DMS79 treated with DMSO at 0.1 percent for 48 hours (cell line): ENCODE data around the gene NCOA7.
"Not testable (repeated sequence)": the region's sequence is repeated elsewhere in the genome, so short reads cannot be mapped to it uniquely, and the experiment has no call there.

ENCODE experiments used
- DNase-seq: peaks from one replicate; lab custom pipeline; 2025; lab: John Stamatoyannopoulos, UW

The NCOA7 gene

DNA sequence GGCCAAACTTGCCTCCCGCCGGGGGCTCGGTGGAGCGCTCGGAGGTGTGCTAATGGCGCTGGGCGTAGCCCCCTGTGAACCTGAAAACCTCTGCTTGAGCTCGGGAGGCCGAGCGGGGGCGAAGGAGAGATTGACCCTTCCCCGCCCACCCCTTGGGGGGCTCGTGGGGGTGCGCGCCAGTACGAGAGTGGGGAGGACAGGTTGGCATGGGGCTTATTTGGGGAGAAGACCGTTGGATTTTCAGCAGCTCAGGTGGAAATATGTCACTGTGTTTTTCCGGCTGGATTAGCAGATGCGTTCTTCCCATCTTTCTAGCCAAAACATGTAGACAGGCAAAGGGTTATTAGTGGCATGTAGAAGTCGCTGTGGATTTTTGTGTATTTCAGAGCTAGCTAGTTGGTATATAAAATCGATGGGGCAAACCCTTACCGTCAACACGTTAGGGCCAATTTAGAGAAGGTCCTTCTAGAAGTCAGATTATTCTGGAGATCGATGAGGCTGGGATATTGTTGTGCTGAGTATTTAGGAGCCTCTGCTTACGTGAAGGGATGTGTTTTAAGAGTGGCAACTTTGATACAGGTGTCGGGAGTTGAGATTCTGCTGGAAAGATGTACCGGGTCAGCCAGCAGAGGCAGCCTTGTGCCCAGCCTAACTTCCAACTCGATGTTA is 525 bp downstream of the NCOA7 start:
- DNase-seq = peak; percentile 74

DNA sequence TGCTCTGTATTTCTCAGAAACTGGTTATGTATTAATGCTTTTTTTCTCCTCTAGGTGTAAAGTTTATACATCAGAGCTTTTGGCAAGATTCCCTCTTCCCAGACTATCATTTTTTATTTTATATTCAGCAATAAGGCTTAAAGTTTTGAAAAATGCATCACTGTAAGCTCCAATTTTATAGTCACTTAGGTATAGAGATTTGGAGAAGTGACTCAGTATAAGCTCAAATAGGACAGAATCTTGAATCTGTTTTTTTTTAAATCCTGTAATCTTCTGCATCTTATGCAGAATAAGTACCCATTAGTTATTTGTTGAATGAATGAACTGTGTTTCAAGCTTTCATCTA is 1.0 kb downstream of the NCOA7 start:
- no peak for DNase-seq

DNA sequence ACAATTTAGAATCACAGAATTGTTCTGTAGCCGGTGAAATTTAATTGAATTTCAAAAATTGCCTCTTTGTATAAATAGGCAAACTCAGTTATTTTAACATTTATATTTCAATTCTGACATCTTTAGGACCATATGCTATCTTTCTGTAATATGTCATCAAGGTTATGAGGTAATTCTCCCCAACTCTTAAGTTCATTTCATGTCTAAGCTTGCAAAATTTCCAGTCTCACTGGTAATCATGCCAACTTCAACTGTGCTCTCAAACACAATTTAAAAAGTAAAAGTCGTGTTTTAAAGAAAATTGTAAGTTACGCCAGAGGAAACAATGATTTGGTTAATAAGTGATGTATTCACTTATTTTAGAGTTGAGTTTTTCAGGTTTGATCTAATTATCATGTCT is 1.4 kb downstream of the NCOA7 start:
- no peak for DNase-seq

DNA sequence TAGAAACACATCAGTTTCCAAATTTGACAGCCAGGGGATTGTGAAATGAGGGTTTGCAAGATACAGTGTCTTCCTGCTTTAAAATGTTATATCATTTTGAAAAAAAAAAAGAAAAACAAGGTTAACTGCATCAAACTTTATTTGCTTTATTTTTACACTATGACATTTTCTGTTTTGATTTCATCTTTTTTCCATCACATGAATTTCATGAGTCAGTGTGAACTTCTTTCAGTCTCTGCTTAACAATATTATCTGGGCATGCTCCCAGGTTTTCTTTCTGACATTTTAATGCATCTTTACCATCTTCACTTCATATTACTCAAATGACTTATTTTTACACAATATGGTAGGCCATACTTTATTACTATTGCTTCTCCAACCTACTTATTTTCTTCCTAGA is 1.9 kb downstream of the NCOA7 start:
- no peak for DNase-seq

DNA sequence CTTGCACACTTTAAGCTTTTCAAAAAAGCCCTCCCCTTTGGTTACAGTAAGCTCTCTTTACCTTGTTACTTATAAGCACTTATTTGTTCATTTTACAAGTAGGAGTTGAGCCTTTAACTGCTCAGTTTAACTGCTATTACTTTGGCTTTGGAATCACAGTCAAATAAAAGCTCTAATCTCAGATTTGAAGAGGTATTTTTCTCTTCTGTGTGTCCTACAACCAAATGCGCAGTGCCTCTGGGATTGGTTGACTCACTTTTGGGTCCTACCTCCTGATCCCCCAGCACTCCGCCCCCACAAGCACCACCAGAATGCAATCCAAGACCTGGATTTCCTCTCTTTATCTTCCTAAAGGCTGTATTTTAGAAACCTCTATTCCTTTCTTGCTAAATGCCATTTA is 2.5 kb downstream of the NCOA7 start:
- DNase-seq = peak; percentile 23

DNA sequence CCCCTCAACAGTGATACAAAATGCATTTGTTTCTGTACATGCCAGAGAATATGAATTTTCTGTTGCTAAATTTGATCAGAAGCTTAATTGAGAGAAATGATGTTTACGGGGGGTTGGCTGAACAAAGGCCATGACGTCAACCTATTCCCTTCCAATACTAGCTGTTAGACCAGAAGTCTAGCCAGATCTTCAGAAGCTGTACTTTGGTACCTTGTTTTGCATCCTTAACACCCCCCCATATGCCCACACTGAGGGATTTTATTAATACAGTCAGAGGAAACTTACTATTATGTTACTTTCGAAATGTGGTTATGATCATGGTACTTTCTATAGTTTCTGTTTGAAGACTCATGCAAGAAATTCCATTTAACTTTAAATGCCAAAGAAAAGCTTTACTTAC is 3.1 kb downstream of the NCOA7 start:
- DNase-seq = no peak

DNA sequence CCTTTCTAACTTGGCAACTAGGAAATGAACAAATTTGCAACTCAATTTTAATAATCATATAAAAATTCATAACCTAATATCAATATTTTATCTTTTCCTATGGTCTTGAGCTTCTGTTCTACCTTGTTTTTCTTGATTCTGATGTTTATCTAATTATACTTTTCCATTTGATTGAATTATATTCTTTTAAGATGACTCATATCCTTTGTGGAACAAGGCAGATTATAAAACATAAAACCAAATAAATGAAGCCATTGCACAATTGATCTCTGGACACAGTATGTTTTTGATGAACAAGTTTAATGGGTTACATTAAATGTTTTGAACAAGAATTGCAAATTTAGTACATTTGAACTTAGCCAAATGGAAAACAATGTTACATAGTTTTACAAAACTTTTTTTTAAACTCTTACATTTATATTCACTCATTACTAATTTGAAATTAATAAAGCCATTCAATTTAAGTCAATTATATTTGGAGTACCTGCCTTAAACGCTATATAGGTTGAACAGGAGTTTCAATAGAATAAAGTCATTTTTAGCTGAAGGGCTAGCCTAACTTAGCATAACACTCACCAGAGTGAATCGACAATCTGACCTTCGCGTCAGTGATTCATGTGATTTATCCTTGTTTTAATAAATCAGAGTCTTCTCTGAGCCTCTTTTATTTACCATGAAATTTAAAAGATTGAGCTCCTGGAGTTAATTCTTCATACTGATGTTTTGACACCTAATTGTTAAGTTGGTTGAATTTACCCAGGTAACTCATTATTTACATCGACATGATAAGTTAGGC is 3.8 kb downstream of the NCOA7 start:
- no peak for DNase-seq

DNA sequence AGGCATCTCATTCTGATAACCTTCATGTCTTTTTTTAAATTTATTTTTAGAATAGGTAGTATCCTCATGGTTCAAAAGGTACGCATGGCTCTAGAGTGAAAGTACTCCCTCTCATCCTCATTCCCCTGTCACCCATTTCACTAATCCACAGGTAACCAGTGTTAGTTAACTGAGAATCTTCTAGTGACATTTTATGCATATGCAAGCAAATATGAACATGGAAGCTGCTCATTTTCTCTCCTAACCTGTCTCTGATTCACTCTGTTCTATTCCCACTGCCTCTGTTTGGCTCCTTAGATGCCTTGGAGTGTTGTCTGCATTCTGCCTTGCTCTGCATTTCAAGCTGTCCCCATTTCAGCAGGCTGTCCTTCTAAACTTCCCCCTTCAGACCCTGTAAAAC is 4.5 kb downstream of the NCOA7 start:
- no peak for DNase-seq

DNA sequence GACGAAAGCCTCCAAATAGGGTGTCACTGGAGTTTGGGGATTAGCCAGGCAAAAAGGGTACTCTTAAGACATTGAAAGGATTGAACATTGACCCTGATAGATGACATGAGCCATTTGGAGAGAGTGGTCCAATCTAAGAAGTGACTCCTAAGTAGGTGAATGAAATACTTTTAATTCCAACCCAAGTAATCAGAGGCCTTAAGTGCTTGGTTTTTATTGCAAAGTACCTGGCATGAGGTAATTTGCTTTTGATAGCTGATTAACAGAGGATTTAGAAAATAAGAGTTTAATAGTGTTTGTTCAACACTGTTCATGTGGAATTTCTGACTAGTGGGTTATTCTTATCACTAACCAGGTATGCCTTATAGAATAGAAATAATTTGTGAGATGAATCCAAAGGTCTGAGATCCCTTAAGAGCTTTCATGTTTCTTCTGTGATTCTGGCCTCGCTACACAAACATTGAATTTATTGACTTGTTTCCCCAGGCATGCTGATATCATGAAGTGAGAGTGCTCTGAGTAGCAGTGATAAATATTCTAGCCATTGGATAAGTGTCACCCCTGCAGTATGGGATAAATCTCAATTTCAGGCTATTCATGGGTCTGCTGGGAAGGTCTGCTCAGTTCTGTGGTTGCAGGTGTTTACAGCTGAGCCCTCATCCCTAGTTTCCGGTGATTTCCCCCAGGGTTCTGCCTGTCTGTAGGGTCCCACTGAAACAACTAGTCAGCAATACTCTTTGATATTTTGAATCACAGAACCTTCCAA is 6.5 kb downstream of the NCOA7 start:
- peak; percentile 80 for DNase-seq

DNA sequence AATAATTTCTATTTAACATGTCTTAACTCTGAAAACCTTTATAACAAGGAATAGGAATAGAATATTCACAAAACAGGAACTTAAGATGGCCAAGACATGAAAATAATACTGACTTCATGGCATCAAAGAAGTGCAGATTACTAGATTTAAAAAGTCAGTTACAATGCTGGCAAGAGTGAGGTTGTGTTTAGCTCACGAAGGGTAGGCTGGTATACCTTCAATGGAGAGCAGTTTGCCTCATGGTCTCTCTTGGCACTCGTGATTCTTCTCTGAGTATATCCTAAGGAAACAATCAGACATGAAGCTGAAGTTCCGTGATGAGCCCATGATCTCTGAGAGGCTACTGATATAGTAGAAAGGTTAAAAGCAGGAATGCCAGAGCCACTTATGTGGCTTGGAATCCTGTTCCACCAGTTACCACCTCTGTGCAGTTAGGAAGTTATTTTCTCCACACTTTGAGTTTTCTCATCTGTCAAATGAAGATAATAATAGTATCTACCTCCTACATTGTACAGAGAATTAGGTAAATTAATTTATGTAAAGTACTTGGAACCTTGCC is 7.2 kb downstream of the NCOA7 start:
- peak; percentile 43 for DNase-seq

DNA sequence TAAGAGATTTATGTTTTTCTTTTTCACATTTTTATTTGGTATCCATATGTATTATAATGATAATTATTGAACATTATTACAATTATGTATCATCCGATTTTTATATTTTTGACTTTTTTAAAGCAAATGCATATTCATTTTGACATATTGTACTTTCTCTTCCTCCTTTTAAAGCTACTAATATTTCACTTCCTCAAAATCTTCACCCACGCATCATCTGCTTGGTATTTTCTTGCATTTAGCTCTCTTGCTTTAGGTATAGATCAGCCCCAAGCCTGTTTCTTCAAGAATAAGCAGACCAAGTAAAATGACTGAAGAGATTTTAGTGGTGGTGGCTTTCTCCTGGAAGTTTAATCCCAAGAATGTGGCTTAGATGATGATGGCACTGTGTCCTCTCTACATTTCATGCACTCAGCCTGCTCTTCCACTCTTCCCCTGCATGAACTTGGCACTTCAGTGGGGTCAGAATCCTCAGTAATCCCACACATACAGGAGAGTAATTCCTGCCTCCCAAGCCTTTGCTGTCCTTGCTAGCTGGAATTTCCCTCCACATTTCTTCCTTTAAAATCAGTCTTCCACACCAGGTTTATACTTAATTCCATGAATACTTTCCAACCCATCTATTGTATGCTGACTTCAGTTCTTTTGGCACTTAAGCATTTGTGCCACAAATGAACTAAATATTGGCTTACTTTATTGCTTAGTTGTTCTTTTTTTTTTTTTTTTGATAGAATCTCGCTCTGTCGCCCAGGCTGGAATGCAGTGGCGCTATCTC is 8.2 kb downstream of the NCOA7 start:
- DNase-seq = no peak

DNA sequence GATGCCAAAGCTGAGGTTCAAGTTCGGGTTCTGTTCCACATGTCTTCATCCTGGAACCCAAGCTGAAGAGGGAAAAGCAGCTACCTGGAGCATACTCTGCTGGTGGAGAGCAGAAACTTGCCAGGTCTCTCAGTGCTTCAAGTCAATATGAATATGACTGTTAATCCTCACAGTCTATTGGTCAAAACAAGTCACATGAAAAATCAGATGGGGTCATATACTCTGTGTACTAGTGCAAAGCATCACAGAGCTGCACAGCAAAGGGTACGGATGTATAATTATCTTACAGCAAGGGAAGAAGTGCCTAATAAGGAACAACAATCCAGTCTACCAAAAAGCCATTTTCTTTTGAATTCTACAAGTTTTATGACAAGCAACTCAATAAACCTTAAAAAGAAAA is 11.6 kb downstream of the NCOA7 start:
- DNase-seq = no peak

DNA sequence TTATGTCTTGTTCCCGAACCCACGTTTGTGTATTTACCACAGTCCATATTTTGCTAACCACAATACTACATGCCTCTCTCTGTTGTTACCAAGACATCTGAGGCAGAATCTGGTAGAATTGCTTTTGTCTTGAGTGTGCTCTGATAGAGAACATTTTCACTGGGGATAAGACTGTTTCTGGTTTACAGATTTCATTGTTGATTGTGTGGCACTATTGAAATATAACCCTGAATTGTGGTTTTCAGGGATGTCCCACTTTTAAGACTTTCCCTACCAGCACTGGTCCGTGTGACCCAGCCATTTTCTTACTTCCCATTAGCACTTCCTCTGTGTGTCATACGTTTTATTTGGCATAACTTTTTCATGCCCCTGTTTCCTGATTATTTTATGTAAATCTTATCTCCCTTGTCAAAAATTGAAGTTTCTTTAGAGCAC is 12.2 kb downstream of the NCOA7 start:
- DNase-seq = no peak

DNA sequence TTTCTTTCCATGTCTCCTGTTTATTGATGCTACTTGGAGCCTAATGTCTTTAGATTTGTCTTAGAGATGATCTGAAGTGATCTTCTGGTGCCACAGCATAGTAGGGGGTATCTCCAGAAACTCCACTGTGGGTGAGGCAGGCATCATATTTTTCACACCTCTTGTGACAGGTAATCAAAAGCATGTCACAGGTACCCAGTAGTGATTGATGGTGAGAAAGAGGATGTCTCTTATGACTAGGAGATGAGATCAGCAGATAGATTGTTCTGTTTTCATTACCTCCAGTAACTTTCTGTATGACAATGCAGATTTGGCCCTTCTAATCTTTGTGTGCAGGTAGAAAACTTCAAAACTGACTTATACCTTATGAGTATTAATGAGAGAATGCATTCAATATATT is 13.5 kb downstream of the NCOA7 start:
- no peak for DNase-seq

DNA sequence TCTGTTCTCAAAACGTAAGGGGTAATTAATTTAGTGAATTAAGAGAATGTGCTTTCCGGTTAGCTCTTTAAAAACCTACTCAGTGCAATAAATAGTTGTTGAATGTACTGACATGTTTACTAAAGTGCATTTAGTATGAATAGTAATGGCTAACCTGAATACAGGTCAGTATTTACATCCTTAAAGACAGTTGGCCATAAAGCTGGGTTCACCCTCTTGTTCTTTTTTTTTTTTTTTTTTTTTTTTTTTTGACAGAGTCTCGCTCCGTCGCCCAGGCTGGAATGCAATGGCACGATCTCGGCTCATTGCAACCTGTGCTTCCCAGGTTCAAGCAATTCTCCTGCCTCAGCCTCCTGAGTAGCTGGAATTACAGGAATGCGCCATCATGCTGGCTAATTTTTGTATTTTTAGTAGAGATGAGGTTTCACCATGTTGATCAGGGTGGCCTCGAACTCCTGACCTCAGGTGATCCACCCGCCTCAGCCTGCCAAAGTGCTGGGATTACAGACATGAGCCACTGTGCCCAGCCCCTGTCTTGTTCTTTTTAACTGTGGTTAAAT is 14.2 kb downstream of the NCOA7 start:
- DNase-seq = not testable (repeated sequence)

DNA sequence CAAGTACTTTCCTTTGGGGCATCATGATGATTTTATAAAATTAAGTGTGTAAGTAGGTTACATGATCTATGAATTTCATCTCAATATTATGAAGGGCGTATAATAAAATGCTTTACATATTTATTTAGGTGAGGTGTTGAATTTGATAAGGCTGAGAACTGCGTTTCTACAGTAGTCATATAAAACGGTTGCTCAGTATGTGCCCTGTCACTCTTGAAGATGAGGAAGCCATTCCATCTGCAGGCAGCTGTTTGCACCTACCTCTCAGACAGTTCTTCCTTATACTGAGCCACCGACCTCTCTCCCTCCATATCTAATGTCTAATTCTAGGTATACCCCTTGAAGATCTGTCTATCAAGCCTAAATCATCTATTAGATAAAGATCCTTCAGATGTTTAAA is 16.1 kb downstream of the NCOA7 start:
- DNase-seq = no peak

DNA sequence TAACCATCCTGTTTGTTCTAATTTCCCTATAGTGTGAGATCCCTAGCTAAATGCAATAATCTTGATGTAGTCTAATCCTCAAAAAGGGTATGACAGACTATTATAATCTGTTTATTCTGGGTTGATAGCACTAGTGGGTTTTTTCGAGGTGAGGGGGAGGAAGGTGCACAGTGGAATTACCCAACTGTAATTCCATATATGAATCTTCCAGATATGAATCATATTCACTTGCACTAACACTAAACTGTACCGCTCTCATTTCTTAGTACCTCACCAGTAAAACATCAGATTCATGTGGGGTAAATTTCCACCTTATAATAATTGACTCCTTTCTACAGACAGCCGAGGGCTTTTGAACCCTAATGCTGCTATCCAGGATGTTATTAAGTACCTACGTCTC is 16.5 kb downstream of the NCOA7 start:
- no peak for DNase-seq

DNA sequence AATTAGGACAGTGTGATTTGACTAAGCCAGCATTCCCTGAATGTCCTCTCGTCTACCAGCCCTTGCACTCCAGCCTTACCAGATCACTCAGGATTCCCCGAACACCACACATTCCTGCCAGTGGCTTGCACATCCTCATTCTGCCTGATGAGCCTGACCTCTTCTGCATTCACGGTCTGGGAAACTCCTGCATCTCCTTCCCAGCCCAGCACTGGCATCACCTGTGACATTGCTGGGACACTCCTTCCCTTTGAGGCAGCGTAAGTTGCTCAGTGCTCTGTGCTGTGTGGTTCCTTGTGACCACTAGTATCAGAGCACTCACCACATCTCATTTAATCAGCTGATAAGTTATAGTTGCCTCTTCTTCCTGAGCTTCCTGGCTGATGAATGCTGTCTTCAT is 17.3 kb downstream of the NCOA7 start:
- DNase-seq = no peak

DNA sequence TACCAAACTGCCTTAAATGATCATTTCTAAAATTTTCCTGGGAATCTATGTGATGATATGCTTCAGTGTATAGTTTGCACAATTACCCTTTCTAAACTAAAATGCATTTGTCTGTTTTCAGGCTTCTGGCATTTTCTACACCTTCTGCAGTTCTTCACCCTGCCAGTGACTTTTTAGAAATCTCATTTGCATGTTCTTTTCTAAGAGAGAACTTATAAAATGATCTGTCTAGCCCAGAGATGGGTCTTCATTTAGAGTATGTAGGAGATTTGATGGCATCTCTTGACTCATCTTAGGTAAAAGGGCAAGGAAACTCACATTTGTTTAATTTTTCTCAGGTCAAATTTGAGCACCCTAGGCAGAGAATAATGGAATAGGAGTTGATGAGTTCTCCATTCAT is 17.8 kb downstream of the NCOA7 start:
- no peak for DNase-seq

DNA sequence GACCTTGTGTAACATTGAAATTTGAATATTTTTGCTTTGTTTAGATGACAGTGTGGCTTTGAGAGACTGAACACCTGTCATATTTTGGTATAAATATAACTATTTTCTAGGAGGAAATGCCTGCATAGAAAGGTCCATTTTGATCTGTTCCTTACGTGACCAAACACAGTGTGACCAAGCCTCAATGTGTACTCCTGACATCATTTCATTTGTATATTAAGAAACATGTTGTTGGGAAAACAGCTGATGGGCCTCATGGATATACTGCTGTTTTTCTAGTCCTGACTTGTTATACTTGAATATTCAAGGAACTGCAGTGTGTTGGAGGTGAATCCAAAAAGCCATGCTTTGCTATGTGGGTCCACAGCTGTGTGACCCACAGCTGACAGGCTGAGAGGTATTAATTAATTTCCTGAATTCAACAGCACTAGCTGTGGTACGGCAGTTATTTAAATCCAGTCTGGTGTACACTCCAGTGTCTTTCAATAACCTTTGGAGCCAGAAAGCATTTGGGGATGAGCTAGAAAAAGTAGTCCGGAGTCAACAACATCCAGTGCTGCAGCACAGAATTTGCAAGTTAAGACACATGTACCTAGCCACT is 18.9 kb downstream of the NCOA7 start:
- DNase-seq = peak; percentile 86

DNA sequence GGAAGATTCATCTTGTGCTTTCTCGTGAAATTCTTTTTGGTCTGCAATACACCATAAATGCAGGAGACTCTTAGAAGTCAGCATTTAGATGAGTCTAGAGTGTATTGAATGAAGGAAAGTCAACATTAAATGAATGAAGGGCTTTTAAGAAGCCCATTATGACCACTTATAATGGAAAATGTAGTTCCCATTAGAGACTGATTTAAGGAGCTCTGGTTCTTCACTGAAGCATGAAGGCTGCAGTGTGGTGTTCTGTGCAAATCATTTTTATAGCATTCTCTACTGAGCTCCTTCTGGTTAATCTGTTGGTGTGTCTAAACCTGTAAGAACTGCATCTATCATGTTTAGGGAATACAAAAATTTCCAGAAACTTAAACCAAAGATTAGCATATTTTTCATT is 19.7 kb downstream of the NCOA7 start:
- peak; percentile 99 for DNase-seq
